Esophagus (tissue), 2 donors: ENCODE measurements around the gene S100A8. TPM values are rescaled to one million over a fixed set of nuclear protein-coding genes. Genes with fewer than 3 reads are reported as not detected.
"Not testable (repeated sequence)": the region's sequence is repeated elsewhere in the genome, so short reads cannot be mapped to it uniquely, and the experiment has no call there.

Experiments used
- H3K27ac ChIP-seq, 2 donors: one replicate each; pipeline ENCODE4 v1.5.1; 2013; ENCODE audit warnings: low read depth in 2 of 2, mild to moderate bottlenecking in 2 of 2, inconsistent platforms in 1 of 2, low read length in 1 of 2, moderate library complexity in 1 of 2
- H3K27me3 ChIP-seq, 2 donors: one replicate each; pipeline ENCODE4 v1.6.1; 2013; ENCODE audit warnings: low read length in 2 of 2, control low read depth in 1 of 2, mild to moderate bottlenecking in 1 of 2; ENCODE audit not compliant: insufficient read depth in 2 of 2, control insufficient read depth in 1 of 2
- H3K36me3 ChIP-seq, 2 donors: one replicate each; pipeline ENCODE4 v1.6.1; 2013; ENCODE audit warnings: low read length in 1 of 2; ENCODE audit not compliant: control insufficient read depth in 2 of 2, insufficient read depth in 2 of 2
- H3K4me1 ChIP-seq, 2 donors: one replicate each; pipeline ENCODE4 v1.6.1; 2013; ENCODE audit warnings: low read length in 1 of 2; ENCODE audit not compliant: control insufficient read depth in 2 of 2, insufficient read depth in 2 of 2
- H3K4me3 ChIP-seq, 2 donors: one replicate each; pipeline ENCODE4 v1.5.1; 2013; ENCODE audit warnings: low read length in 2 of 2, mild to moderate bottlenecking in 2 of 2, low read depth in 1 of 2, moderate library complexity in 1 of 2
- H3K9me3 ChIP-seq, 2 donors: one replicate each; pipeline ENCODE4 v1.6.1; 2013; ENCODE audit warnings: mild to moderate bottlenecking in 2 of 2, low read depth in 1 of 2, low read length in 1 of 2, moderate library complexity in 1 of 2; ENCODE audit not compliant: control insufficient read depth in 2 of 2, insufficient read depth in 1 of 2
- WGBS, 2 donors: extraction: QIAGEN DNeasy Blood & Tissue Kit; methylation state at CpG; one replicate each; pipeline ENCODE4 v1.1.7; 2013; 5-methylcytosine and 5-hydroxymethylcytosine counted together
- polyA plus RNA-seq, 2 donors: library from polyadenylated mRNA; stranded (reverse); fragments of 200-250 nt; gene quantifications; one replicate each; pipeline ENCODE4 v1.2.3, GENCODE V29; 2013
- donor health status: healthy with polysubstance abuse.
- donor health status: Bipolar disorder and iron deficiency.

S100A8 gene
- polyA plus RNA-seq, 2 donors: 44,360 to 65,887 TPM

- WGBS, 2 donors: 61 to 72% methylated on average over 7 of the region's 7 CpGs
- H3K4me3 ChIP-seq: not testable (repeated sequence)
These were observed 28.0 kb upstream of the S100A8 start for GRCh38 chr1:153418758-153419435.

DNA sequence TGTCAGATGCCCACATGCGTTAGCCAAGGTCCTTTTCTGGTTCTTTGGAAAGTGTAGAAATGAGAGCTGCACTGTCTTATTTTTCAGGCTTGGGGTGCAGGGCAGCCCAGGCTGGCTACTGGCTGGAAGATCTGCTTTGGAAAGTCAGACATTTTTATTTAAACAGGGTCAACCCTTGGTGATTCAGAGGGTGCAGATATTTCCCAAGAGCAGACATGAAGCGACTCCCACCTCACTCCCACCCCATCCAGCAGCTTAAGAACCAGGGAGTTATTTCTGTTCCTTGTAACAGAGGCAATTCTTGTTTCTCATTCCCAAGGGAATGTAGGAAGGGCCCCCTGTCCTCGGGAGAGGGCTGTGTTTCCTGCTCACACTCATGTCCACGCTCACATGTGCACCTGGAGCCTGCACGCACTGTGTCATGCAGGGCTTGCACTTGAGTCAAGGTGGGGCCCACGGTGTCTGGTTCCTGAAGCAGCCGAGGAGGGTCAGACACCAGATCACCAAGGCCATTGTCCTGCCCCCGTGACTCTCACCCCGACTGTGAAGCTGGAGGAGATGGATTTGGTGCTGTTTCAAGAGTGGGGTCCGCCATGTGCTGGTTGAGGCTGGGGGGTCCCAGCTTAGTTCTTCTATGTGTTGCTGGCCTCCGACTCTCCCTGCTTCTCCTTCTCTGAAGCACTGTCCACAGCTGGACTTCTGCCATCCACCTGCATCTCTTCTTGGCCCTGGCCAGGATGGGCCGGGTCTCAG, 26.4 kb upstream of the S100A8 start:
- H3K36me3 ChIP-seq: no peaks in the 10 kb centered on the region
- H3K4me3 ChIP-seq: no peak overlapping the region
- H3K27ac ChIP-seq: no peak overlapping the region
- H3K4me1 ChIP-seq: no peaks in the 10 kb centered on the region
- H3K9me3 ChIP-seq: peaks cover 0 to 2% of the 10 kb centered on the region in 2 donors
- H3K27me3 ChIP-seq: no peaks in the 10 kb centered on the region
- 78 to 82% methylated on average over 12 of the region's 12 CpGs for WGBS, 2 donors

More at GRCh38 chr1:153418758-153419435, 28.0 kb upstream of the S100A8 start:
- not testable (repeated sequence) for H3K27ac ChIP-seq, H3K9me3 ChIP-seq, H3K27me3 ChIP-seq, H3K4me1 ChIP-seq, H3K36me3 ChIP-seq

DNA sequence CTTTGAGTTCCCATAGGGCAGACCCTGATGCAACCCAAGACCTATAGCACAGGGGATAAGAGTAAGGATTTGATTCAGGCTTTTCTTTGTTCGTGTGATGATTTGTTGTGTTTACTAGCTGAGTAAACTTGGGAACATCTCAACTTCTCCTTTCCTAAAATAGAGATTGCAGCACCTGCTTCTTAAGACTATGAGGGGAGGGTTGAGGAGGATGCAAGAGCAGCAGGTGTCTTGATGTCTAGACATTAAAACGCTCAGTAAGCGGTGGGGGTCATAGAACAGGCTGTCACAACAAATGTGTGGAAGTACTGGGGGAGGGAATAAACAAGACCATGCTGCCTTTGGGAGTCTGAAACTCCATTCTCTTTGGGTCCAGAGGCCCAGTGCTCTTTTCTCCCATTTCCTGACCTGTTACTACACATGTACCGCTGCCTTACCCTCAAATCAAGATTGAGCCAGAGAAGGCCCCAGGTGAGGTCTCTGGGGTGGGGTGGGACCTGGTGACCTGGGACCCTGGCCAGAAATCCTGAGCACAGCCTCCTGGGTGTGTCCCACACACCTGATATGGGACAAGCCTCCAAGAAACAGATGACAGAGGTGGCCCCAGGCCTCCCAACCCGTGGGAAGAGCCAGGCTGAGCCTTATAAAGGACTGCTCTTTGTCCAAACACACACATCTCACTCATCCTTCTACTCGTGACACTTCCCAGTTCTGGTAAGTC, 25.1 kb upstream of the S100A8 start, which contains the start of gene S100A7A:
TSS of gene S100A7A (plus strand) at position 671 of the 721 bp plus-strand sequence. CDS start 1,563 bp downstream, outside the sequence.
- Histone ChIP-seq H3K27ac (no peak within 1 kb of the TSS), H3K4me1 (no peaks in the 10 kb centered on the region), H3K27me3 (no peaks in the 10 kb centered on the region), H3K4me3 (no peak within 1 kb of the TSS), H3K36me3 (no peaks in the 10 kb centered on the region), H3K9me3 (peaks cover 0 to 2% of the 10 kb centered on the region in 2 donors)
- WGBS, 2 donors: 51 to 66% methylated on average over 6 of the region's 6 CpGs

DNA sequence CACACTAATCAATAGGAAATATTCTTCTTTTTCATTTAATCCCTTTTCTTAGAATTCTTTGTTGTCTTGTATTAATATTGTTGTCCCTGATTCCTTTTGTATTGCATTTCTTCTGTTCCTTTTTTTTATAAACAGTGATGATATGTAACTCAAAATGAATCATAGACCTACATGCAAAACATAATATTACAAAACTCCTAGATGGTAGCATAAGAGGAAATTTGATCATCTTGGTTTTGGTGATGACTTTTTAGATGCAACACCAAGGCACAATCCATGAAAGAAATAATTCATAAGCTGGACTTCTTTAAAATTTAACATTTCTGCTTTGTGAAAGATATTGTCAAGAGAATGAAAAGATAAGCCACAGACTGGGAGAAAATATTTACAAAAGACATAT, 23.1 kb upstream of the S100A8 start:
- not testable (repeated sequence) for H3K36me3 ChIP-seq, H3K27me3 ChIP-seq, H3K4me3 ChIP-seq, H3K27ac ChIP-seq, H3K9me3 ChIP-seq, H3K4me1 ChIP-seq

- H3K9me3 ChIP-seq, H3K27ac ChIP-seq, H3K4me3 ChIP-seq, H3K27me3 ChIP-seq, H3K4me1 ChIP-seq, H3K36me3 ChIP-seq: not testable (repeated sequence)
- 56 to 61% methylated on average over 11 of the region's 11 CpGs for WGBS, 2 donors
These were observed 16.4 kb upstream of the S100A8 start for GRCh38 chr1:153407274-153407673.

- 79 to 85% methylated on average over 6 of the region's 6 CpGs for WGBS, 2 donors
- not testable (repeated sequence) for H3K9me3 ChIP-seq, H3K4me1 ChIP-seq, H3K27ac ChIP-seq, H3K4me3 ChIP-seq, H3K36me3 ChIP-seq, H3K27me3 ChIP-seq
These were observed 15.1 kb upstream of the S100A8 start for GRCh38 chr1:153405825-153406599.

DNA sequence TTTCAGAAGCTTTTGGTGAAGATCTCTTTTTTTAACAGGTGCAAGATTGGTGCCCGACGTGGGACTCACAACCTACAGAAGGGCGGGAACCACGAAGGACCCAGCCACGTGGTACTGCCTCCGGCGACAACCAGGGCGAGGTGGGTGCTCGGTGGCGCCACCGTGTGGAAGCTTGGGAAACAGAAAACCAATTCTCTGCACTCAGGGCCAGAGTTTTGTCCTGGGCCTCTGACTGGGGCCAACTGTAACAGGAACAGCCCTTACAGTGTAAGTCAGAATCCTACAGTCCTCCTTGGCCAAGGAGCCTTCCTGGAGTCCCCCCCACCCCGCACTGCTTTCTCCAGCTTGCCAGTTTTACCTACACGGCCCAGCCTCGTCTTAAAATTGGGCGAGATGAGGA, 13.9 kb upstream of the S100A8 start:
- peaks cover 0 to 3% of the 10 kb centered on the region in 2 donors for H3K9me3 ChIP-seq
- 38% methylated on average over 15 of the region's 15 CpGs for WGBS, 2 donors
- no peaks in the 10 kb centered on the region for H3K27me3 ChIP-seq
- no peak overlapping the region for H3K27ac ChIP-seq
- H3K36me3 ChIP-seq: no peaks in the 10 kb centered on the region
- H3K4me1 ChIP-seq: peaks cover 0 to 4% of the 10 kb centered on the region in 2 donors
- no peak overlapping the region for H3K4me3 ChIP-seq

DNA sequence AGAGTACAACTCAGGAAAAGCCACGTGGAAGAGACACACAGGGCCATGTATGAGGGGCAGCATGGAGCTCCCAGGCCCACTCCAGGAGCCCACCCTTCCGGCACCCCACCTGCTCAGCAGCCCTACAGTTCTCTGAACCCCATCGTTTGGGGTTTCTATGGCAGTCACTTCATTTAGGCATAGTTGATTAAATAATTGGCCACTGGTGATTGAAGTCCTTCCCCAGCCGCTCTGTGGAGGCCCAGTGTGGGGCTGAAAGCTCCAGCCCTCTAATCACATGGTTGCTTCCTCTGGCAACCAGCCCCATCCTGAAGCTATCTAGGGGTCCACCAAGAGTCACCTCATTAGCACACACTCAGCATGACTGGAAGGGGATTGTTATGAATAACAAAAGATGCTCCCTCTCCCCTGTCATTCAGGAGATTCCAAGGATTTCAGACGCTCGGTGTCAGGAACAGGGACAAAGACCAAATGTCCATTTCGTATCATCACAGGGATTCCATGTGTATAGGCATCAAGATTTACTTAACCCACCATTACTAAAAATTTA, 13.3 kb upstream of the S100A8 start:
- Histone ChIP-seq H3K27me3 (no peaks in the 10 kb centered on the region), H3K36me3 (no peaks in the 10 kb centered on the region), H3K9me3 (peaks cover 0 to 3% of the 10 kb centered on the region in 2 donors), H3K4me3 (no peak overlapping the region), H3K27ac (no peak overlapping the region), H3K4me1 (peaks cover 0 to 4% of the 10 kb centered on the region in 2 donors)
- 71 to 79% methylated on average over 7 of the region's 7 CpGs for WGBS, 2 donors
